ENCODE results near the gene CCDC91.
"Not testable (repeated sequence)": the region's sequence is repeated elsewhere in the genome, so short reads cannot be mapped to it uniquely, and the experiment has no call there.

Gene CCDC91

GRCh38 chr12:28446031-28446430 lies 255.8 kb downstream of the CCDC91 start:
- Mint-ChIP-seq H3K9me3 (no peaks in the 10 kb centered on the region), H3K27ac (no peak overlapping the region), H3K4me3 (no peak overlapping the region), H3K36me3 (ENCODE audit: insufficient read depth) (peaks cover 8% of the 10 kb centered on the region), H3K4me1 (ENCODE audit: low read depth in 2 of 2) (peaks cover 0 to 1% of the 10 kb centered on the region in 2 donors), H3K27me3 (no peaks in the 10 kb centered on the region)
- ATAC-seq (replicated peaks) (no peak), DNase-seq (no peak)

GRCh38 chr12:28453686-28454085 lies 263.4 kb downstream of the CCDC91 start:
- no peaks in the 10 kb centered on the region for H3K4me1 Mint-ChIP-seq (ENCODE audit: low read depth in 2 of 2)
- no peaks in the 10 kb centered on the region for H3K27me3 Mint-ChIP-seq
- ATAC-seq (replicated peaks) (no peak), DNase-seq (no peak)
- no peak overlapping the region for H3K27ac Mint-ChIP-seq
- peaks cover 21% of the 10 kb centered on the region for H3K36me3 Mint-ChIP-seq (ENCODE audit: insufficient read depth)
- no peak overlapping the region for H3K4me3 Mint-ChIP-seq
- H3K9me3 Mint-ChIP-seq = no peaks in the 10 kb centered on the region

- no peak overlapping the region for H3K27ac Mint-ChIP-seq
- peaks cover 18% of the 10 kb centered on the region for H3K36me3 Mint-ChIP-seq (ENCODE audit: insufficient read depth)
- no peak for DNase-seq
Measured at GRCh38 chr12:28456934-28457710, 266.9 kb downstream of the CCDC91 start.

GRCh38 chr12:28457785-28458184 lies 267.5 kb downstream of the CCDC91 start:
- peaks cover 16% of the 10 kb centered on the region for H3K36me3 Mint-ChIP-seq (ENCODE audit: insufficient read depth)
- no peak overlapping the region for H3K4me3 Mint-ChIP-seq

More at GRCh38 chr12:28456934-28457710, 266.9 kb downstream of the CCDC91 start:
- Mint-ChIP-seq H3K4me3 (no peak overlapping the region), H3K4me1 (ENCODE audit: low read depth in 2 of 2) (no peaks in the 10 kb centered on the region), H3K27me3 (no peaks in the 10 kb centered on the region), H3K9me3 (no peaks in the 10 kb centered on the region)
- no peak for ATAC-seq (replicated peaks)

GRCh38 chr12:28459481-28459880 lies 269.2 kb downstream of the CCDC91 start:
- peaks cover 25% of the 10 kb centered on the region for H3K36me3 Mint-ChIP-seq (ENCODE audit: insufficient read depth)
- no peaks in the 10 kb centered on the region for H3K27me3 Mint-ChIP-seq
- no peak for DNase-seq
- ATAC-seq (replicated peaks) = no peak
- no peaks in the 10 kb centered on the region for H3K4me1 Mint-ChIP-seq (ENCODE audit: low read depth in 2 of 2)
- H3K4me3 Mint-ChIP-seq = no peak overlapping the region
- H3K27ac Mint-ChIP-seq = no peak overlapping the region
- no peaks in the 10 kb centered on the region for H3K9me3 Mint-ChIP-seq

More at GRCh38 chr12:28457785-28458184, 267.5 kb downstream of the CCDC91 start:
- H3K27ac Mint-ChIP-seq = no peak overlapping the region
- DNase-seq (no peak), ATAC-seq (replicated peaks) (no peak)
- no peaks in the 10 kb centered on the region for H3K4me1 Mint-ChIP-seq (ENCODE audit: low read depth in 2 of 2)
- no peaks in the 10 kb centered on the region for H3K27me3 Mint-ChIP-seq
- H3K9me3 Mint-ChIP-seq = no peaks in the 10 kb centered on the region

GRCh38 chr12:28460420-28461130 lies 270.3 kb downstream of the CCDC91 start:
- ATAC-seq (replicated peaks) = no peak
- Mint-ChIP-seq H3K4me1 (ENCODE audit: low read depth in 2 of 2) (no peaks in the 10 kb centered on the region), H3K27ac (no peak overlapping the region), H3K36me3 (ENCODE audit: insufficient read depth) (peaks cover 25% of the 10 kb centered on the region), H3K9me3 (no peaks in the 10 kb centered on the region), H3K4me3 (no peak overlapping the region), H3K27me3 (no peaks in the 10 kb centered on the region)
- DNase-seq = no peak

GRCh38 chr12:28463396-28463795 lies 273.1 kb downstream of the CCDC91 start:
- Mint-ChIP-seq H3K36me3 (ENCODE audit: insufficient read depth) (peaks cover 21% of the 10 kb centered on the region), H3K27me3 (no peaks in the 10 kb centered on the region), H3K9me3 (no peaks in the 10 kb centered on the region), H3K4me3 (no peak overlapping the region), H3K4me1 (ENCODE audit: low read depth in 2 of 2) (no peaks in the 10 kb centered on the region), H3K27ac (no peak overlapping the region)
- ATAC-seq (replicated peaks) (no peak), DNase-seq (no peak)

- not testable (repeated sequence) for H3K27me3 Mint-ChIP-seq; H3K9me3 Mint-ChIP-seq; H3K4me3 Mint-ChIP-seq; H3K27ac Mint-ChIP-seq; H3K36me3 Mint-ChIP-seq (ENCODE audit: insufficient read depth); ATAC-seq (replicated peaks); DNase-seq; H3K4me1 Mint-ChIP-seq (ENCODE audit: low read depth in 2 of 2)
Measured at GRCh38 chr12:28471762-28472161, 281.5 kb downstream of the CCDC91 start.

- not testable (repeated sequence) for H3K27me3 Mint-ChIP-seq; H3K27ac Mint-ChIP-seq; H3K4me1 Mint-ChIP-seq (ENCODE audit: low read depth in 2 of 2); DNase-seq; ATAC-seq (replicated peaks); H3K4me3 Mint-ChIP-seq; H3K9me3 Mint-ChIP-seq; H3K36me3 Mint-ChIP-seq (ENCODE audit: insufficient read depth)
Measured at GRCh38 chr12:28476206-28476605, 285.9 kb downstream of the CCDC91 start.

- not testable (repeated sequence) for DNase-seq; H3K4me3 Mint-ChIP-seq; H3K27ac Mint-ChIP-seq; H3K4me1 Mint-ChIP-seq (ENCODE audit: low read depth in 2 of 2); H3K27me3 Mint-ChIP-seq; H3K36me3 Mint-ChIP-seq (ENCODE audit: insufficient read depth); ATAC-seq (replicated peaks); H3K9me3 Mint-ChIP-seq
Measured at GRCh38 chr12:28479097-28479496, 288.8 kb downstream of the CCDC91 start.

- ATAC-seq (replicated peaks) (no peak), DNase-seq (no peak)
- Mint-ChIP-seq H3K27ac (no peak overlapping the region), H3K36me3 (ENCODE audit: insufficient read depth) (no peaks in the 10 kb centered on the region), H3K27me3 (no peaks in the 10 kb centered on the region), H3K9me3 (peaks cover 2 to 9% of the 10 kb centered on the region in 2 donors), H3K4me3 (no peak overlapping the region), H3K4me1 (ENCODE audit: low read depth in 2 of 2) (no peaks in the 10 kb centered on the region)
Measured at GRCh38 chr12:28479683-28480082, 289.4 kb downstream of the CCDC91 start.

- no peak for DNase-seq
- ATAC-seq (replicated peaks) = no peak
- H3K27ac Mint-ChIP-seq = no peak overlapping the region
- no peaks in the 10 kb centered on the region for H3K4me1 Mint-ChIP-seq (ENCODE audit: low read depth in 2 of 2)
- peaks cover 3% of the 10 kb centered on the region for H3K36me3 Mint-ChIP-seq (ENCODE audit: insufficient read depth)
- H3K4me3 Mint-ChIP-seq = no peak overlapping the region
- H3K27me3 Mint-ChIP-seq = no peaks in the 10 kb centered on the region
- no peaks in the 10 kb centered on the region for H3K9me3 Mint-ChIP-seq
Measured at GRCh38 chr12:28484156-28484555, 293.9 kb downstream of the CCDC91 start.

GRCh38 chr12:28486521-28486920 lies 296.3 kb downstream of the CCDC91 start:
- DNase-seq = no peak

GRCh38 chr12:28489246-28489645 lies 299.0 kb downstream of the CCDC91 start:
- Mint-ChIP-seq H3K36me3 (ENCODE audit: insufficient read depth) (peaks cover 3% of the 10 kb centered on the region), H3K4me3 (no peak overlapping the region), H3K27me3 (no peaks in the 10 kb centered on the region), H3K9me3 (no peaks in the 10 kb centered on the region), H3K4me1 (ENCODE audit: low read depth in 2 of 2) (no peaks in the 10 kb centered on the region), H3K27ac (no peak overlapping the region)
- no peak for ATAC-seq (replicated peaks)
- no peak for DNase-seq

More at GRCh38 chr12:28486521-28486920, 296.3 kb downstream of the CCDC91 start:
- H3K9me3 Mint-ChIP-seq = no peaks in the 10 kb centered on the region
- no peak overlapping the region for H3K27ac Mint-ChIP-seq
- no peak overlapping the region for H3K4me3 Mint-ChIP-seq
- no peaks in the 10 kb centered on the region for H3K27me3 Mint-ChIP-seq
- no peak for ATAC-seq (replicated peaks)
- H3K36me3 Mint-ChIP-seq (ENCODE audit: insufficient read depth) = peaks cover 3% of the 10 kb centered on the region
- no peaks in the 10 kb centered on the region for H3K4me1 Mint-ChIP-seq (ENCODE audit: low read depth in 2 of 2)

Data from effector memory CD8-positive, alpha-beta T cell (primary cell).